ENCODE measurements around the gene CASP8AP2. TPM values are rescaled to one million over a fixed set of nuclear protein-coding genes. Genes with fewer than 3 reads are reported as not detected.
"Not testable (repeated sequence)": the region's sequence is repeated elsewhere in the genome, so short reads cannot be mapped to it uniquely, and the experiment has no call there.

The CASP8AP2 gene
- total RNA-seq: 10 to 100 TPM in 4 of 6 donors, 1 to 10 TPM in 2; 9.6 to 26.5 (median 13.3) TPM

GRCh38 chr6:89829472-89830169, at the start of gene CASP8AP2:
Gene CASP8AP2, plus strand, starts transcription at chr6:89829880.
- ATAC-seq (ENCODE audit: low FRiP score in 2 of 2): peak; percentile 99
- TF ChIP-seq, protein P1, sequence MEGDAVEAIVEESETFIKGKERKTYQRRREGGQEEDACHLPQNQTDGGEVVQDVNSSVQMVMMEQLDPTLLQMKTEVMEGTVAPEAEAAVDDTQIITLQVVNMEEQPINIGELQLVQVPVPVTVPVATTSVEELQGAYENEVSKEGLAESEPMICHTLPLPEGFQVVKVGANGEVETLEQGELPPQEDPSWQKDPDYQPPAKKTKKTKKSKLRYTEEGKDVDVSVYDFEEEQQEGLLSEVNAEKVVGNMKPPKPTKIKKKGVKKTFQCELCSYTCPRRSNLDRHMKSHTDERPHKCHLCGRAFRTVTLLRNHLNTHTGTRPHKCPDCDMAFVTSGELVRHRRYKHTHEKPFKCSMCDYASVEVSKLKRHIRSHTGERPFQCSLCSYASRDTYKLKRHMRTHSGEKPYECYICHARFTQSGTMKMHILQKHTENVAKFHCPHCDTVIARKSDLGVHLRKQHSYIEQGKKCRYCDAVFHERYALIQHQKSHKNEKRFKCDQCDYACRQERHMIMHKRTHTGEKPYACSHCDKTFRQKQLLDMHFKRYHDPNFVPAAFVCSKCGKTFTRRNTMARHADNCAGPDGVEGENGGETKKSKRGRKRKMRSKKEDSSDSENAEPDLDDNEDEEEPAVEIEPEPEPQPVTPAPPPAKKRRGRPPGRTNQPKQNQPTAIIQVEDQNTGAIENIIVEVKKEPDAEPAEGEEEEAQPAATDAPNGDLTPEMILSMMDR (IDR thresholded peaks at IDR 0.05): no peak
- TF ChIP-seq EP300 (IDR thresholded peaks at IDR 0.05): no peak
- TF ChIP-seq POLR2A (IDR thresholded peaks at IDR 0.05): peak in 3 of 4 donors; percentile 38 to 79 (median 62)
- TF ChIP-seq POLR2AphosphoS5 (IDR thresholded peaks at IDR 0.05): peak; percentile 43 to 86
- Histone ChIP-seq H3K4me3 (peak within 1 kb of the TSS; percentile 68 to 90 (median 82)), H3K27ac (peak within 1 kb of the TSS; percentile 83 to 91 (median 88)), H3K4me1 (peaks cover 11 to 19% (median 13%) of the 10 kb centered on the region in 4 donors), H3K27me3 (no peaks in the 10 kb centered on the region), H3K9me3 (no peaks in the 10 kb centered on the region), H3K36me3 (peaks cover 0 to 14% (median 7%) of the 10 kb centered on the region in 4 donors)
- DNase-seq: peak; percentile 89 to 97
- WGBS, 2 donors: 0% methylated on average over 24 to 33 of the region's 41 CpGs

- no peak overlapping the region for H3K27ac ChIP-seq
- DNase-seq: no peak
Observed at GRCh38 chr6:89781070-89782034, 48.3 kb upstream of the CASP8AP2 start.

GRCh38 chr6:89782222-89782621, 47.5 kb upstream of the CASP8AP2 start:
- no peak overlapping the region for H3K4me3 ChIP-seq
- H3K36me3 ChIP-seq: peaks cover 0 to 75% (median 35%) of the 10 kb centered on the region in 4 donors
- ATAC-seq (ENCODE audit: low FRiP score in 2 of 2) (no peak), DNase-seq (no peak)
- no peak for TF ChIP-seq POLR2AphosphoS5 (IDR thresholded peaks at IDR 0.05)
- TF ChIP-seq, protein P1 (IDR thresholded peaks at IDR 0.05): no peak
- TF ChIP-seq POLR2A (IDR thresholded peaks at IDR 0.05): no peak
- TF ChIP-seq EP300 (IDR thresholded peaks at IDR 0.05): no peak
- WGBS, 2 donors: 100% methylated on average over 1 of the region's 1 CpG
- H3K4me1 ChIP-seq: peaks cover 0 to 1% (median 0%) of the 10 kb centered on the region in 4 donors
- H3K27ac ChIP-seq: no peak overlapping the region
- no peaks in the 10 kb centered on the region for H3K27me3 ChIP-seq
- H3K9me3 ChIP-seq: no peaks in the 10 kb centered on the region

More at GRCh38 chr6:89781070-89782034, 48.3 kb upstream of the CASP8AP2 start:
- no peaks in the 10 kb centered on the region for H3K9me3 ChIP-seq
- ATAC-seq (ENCODE audit: low FRiP score in 2 of 2): no peak
- no peak overlapping the region for H3K4me3 ChIP-seq
- TF ChIP-seq POLR2A (IDR thresholded peaks at IDR 0.05): no peak
- TF ChIP-seq POLR2AphosphoS5 (IDR thresholded peaks at IDR 0.05): no peak
- TF ChIP-seq EP300 (IDR thresholded peaks at IDR 0.05): no peak
- TF ChIP-seq, protein P1 (IDR thresholded peaks at IDR 0.05): no peak
- WGBS, 2 donors: 92 to 99% methylated on average over 6 of the region's 6 CpGs
- peaks cover 0 to 71% (median 34%) of the 10 kb centered on the region in 4 donors for H3K36me3 ChIP-seq
- no peaks in the 10 kb centered on the region for H3K4me1 ChIP-seq
- H3K27me3 ChIP-seq: no peaks in the 10 kb centered on the region

DNA sequence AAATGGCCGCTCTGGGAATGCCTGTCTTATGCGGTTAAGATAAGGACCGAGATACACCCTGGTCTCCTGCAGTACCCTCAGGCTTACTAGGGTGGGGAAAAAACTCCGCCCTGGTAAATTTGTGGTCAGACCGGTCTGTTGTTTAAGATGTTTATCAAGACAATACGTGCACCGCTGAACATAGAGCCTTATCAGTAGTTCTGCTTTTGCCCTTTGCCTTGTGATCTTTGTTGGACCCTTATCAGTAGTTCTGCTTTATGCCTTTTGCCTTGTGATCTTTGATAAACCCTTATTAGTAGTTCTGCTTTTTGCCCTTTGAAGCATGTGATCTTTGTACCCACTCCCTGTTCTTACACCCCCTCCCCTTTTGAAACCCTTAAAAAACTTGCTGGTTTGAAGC, 46.4 kb upstream of the CASP8AP2 start:
- not testable (repeated sequence) for H3K4me3 ChIP-seq; H3K27ac ChIP-seq; H3K9me3 ChIP-seq; H3K4me1 ChIP-seq; ATAC-seq (ENCODE audit: low FRiP score in 2 of 2); H3K27me3 ChIP-seq; DNase-seq
- H3K36me3 ChIP-seq: peaks cover 0 to 85% (median 35%) of the 10 kb centered on the region in 4 donors
- WGBS, 2 donors: 95 to 97% methylated on average over 7 of the region's 7 CpGs

DNA sequence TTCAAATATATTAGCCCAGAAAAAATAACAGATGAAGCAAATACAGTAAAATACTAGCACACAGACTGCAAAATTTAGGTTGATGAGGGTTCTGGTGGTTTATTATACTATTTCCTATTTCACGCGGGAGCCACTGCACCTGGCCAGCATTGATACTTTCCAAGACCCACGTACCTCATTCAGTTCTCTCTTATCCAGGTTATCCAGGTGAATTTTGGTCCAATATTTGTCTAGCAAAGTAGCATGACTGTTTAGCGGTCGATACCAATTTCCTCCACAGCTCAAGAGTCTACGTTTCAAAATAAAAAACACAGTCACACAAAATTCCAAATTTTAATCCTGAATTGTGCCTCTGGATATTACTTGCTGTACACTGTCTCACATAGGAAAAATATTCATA, 44.8 kb upstream of the CASP8AP2 start:
- ATAC-seq (ENCODE audit: low FRiP score in 2 of 2): no peak
- no peaks in the 10 kb centered on the region for H3K9me3 ChIP-seq
- H3K4me1 ChIP-seq: peaks cover 0 to 4% (median 0%) of the 10 kb centered on the region in 4 donors
- H3K4me3 ChIP-seq: no peak overlapping the region
- TF ChIP-seq EP300 (IDR thresholded peaks at IDR 0.05) (no peak), POLR2AphosphoS5 (IDR thresholded peaks at IDR 0.05) (no peak), POLR2A (IDR thresholded peaks at IDR 0.05) (no peak)
- TF ChIP-seq, protein P1 (IDR thresholded peaks at IDR 0.05): no peak
- WGBS, 2 donors: 94 to 98% methylated on average over 6 of the region's 6 CpGs
- H3K27ac ChIP-seq: no peak overlapping the region
- no peak for DNase-seq
- H3K27me3 ChIP-seq: no peaks in the 10 kb centered on the region
- peaks cover 0 to 96% (median 38%) of the 10 kb centered on the region in 4 donors for H3K36me3 ChIP-seq
